PFSK-1 (cell line): ENCODE data around the gene ATP5MC2.

Experiments used
- FOXP2 ChIP-seq: optimal IDR thresholded peaks from 2 replicates; pipeline ENCODE3; 2011; ENCODE audit warnings: borderline replicate concordance, control low read depth, inconsistent platforms; ENCODE audit not compliant: insufficient read depth; ENCODE audit errors: extremely low read length, extremely low read depth
- POLR2AphosphoS5 ChIP-seq: IDR thresholded peaks from 2 replicates; pipeline ENCODE4 v1.6.1; 2012; ENCODE audit warnings: low read depth, mild to moderate bottlenecking, control low read depth, low read length, moderate library complexity
- REST ChIP-seq, 2 experiments: IDR thresholded peaks; 2 replicates each; pipeline versions ENCODE4 v1.6.1 to v1.8.0; 2011 to 2012; ENCODE audit warnings: low read depth in 2 of 2, low read length in 2 of 2, control low read depth in 1 of 2, inconsistent platforms in 1 of 2, mild to moderate bottlenecking in 1 of 2, moderate library complexity in 1 of 2; ENCODE audit not compliant: insufficient read depth in 1 of 2
- SIN3A ChIP-seq: IDR thresholded peaks from 2 replicates; pipeline ENCODE4 v1.6.1; 2012; ENCODE audit warnings: mild to moderate bottlenecking, low read length, moderate library complexity, borderline replicate concordance; ENCODE audit not compliant: insufficient read depth
- TAF1 ChIP-seq: IDR thresholded peaks from 2 replicates; pipeline ENCODE4 v1.6.1; 2012; ENCODE audit warnings: low read length, control low read depth, borderline replicate concordance; ENCODE audit not compliant: insufficient read depth

ATP5MC2 gene

GRCh38 chr12:53699678-53700025 is 23.8 kb upstream of the ATP5MC2 start:
- TF ChIP-seq TAF1 (no peak), SIN3A (no peak), REST (IDR thresholded peaks at IDR 0.05; ENCODE audit: insufficient read depth in 1 of 2, low read depth in 2 of 2, low read length in 2 of 2) (no peak)

DNA sequence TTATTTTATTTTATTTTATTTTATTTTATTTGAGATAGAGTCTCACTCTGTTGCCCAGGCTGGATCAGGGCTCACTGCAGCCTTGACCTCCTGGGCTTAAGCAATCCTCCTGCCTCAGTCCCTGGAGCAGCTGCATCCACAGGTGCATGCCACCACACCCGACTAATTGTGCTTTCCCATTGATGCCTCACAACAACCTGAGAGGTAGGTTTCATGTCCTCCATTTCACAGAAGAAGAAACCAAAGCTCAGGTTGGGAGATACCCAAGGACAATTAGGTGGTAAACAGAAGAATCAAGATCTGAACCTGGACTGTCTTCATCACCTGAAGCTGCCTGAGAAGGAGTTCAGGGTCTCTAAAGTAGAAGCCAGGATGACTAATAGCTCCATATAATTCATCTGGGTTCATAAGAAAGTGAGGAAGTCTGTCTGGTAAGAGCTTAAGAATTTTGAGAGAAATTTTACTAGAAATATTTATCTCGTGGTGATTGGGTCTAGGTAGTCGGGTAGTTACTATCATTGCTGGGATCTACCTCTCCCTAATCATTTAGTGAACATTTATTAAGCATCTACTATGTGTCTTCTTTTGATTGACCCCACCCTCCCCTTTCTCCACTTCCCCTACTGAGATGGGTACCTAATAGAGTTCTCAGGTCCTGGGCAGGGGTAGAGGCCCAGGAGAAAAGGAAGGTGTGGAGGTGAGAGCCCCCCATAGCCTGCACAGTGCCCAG is 23.2 kb upstream of the ATP5MC2 start:
- no peak for TF ChIP-seq TAF1
- TF ChIP-seq SIN3A, result no peak
- TF ChIP-seq REST (IDR thresholded peaks at IDR 0.05; ENCODE audit: insufficient read depth in 1 of 2, low read depth in 2 of 2, low read length in 2 of 2), result no peak
- TF ChIP-seq FOXP2, result no peak
- TF ChIP-seq POLR2AphosphoS5, result no peak

- TF ChIP-seq SIN3A (no peak), POLR2AphosphoS5 (no peak), FOXP2 (no peak), REST (IDR thresholded peaks at IDR 0.05; ENCODE audit: insufficient read depth in 1 of 2, low read depth in 2 of 2, low read length in 2 of 2) (no peak), TAF1 (no peak)
Observed at GRCh38 chr12:53696655-53697331, 20.9 kb upstream of the ATP5MC2 start.

- TF ChIP-seq TAF1 (no peak), SIN3A (no peak), FOXP2 (no peak), POLR2AphosphoS5 (no peak), REST (IDR thresholded peaks at IDR 0.05; ENCODE audit: insufficient read depth in 1 of 2, low read depth in 2 of 2, low read length in 2 of 2) (no peak)
Observed at GRCh38 chr12:53696285-53696654, 20.4 kb upstream of the ATP5MC2 start.
